OCI-LY3 (cell line): Measurements from ENCODE around the gene MINDY4.

Experiments used
- CTCF ChIP-seq: fragments of 200-600, 300-600 bp; sonication (generic); IDR thresholded peaks from 2 replicates; pipeline ENCODE4 v1.5.1; 2014; ENCODE audit warnings: antibody characterized with exemption, low read length, low read depth
- EZH2phosphoT487 ChIP-seq: fragments of 200-600 bp; shearing (Covaris generic); IDR thresholded peaks from 2 replicates; pipeline ENCODE4 v1.6.1; 2018; ENCODE audit warnings: antibody characterized with exemption, mixed run types, low read depth

DNA sequence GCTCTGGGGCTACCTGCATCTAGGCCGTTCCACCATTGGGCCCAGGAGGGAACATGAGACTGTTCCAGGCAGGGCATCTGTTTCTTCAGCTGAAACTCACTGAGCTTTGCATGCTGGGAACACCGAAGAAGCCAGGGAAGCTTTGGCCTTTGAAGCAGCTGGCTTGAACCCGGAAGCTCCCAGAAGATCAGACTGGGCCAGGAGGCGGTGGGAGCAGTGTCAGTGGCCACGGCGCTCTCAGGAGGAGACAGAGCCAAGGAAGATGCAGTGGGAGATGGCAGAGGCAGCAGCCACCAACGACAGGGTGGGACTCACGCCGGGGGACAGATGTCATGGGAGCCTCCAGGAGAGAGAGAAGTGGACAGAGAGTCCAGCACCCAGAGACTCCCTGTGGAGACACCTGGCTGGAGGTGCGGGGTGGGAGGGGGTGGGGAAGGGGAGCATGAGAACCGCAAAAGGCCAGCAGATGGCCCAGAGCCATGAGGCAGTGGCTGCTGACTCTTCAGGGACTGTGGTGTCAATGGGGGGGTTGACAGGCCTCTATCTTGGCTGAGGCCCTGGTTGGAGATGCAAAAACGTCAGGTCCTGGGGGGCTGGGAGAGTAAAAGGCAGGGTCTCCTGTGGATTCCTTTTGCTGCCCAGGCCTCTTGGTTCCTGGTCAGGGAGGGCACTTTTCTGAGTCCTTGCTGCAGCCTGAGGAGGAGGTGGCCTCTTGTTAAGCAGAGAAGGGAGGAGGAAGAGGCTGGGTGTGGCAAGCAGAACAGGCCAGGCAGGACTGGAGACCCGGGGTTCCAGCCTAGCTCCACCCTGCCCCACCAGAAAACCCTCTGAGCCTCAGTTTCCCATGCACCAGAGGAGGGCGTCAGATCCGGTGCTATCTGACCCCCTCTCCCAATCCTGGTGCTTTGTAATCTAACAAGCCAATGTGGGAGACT lies 134.1 kb downstream of the MINDY4 start:
- TF ChIP-seq EZH2phosphoT487 (no peak), CTCF (no peak)
